Neural cell (in vitro differentiated cells): ENCODE results near the gene FRMD4A. TPM values are rescaled to one million over a fixed set of nuclear protein-coding genes. Genes with fewer than 3 reads are reported as not detected.

Experiments
- H2AFZ ChIP-seq: fragments of 200-600, 300-800 bp; sonication (generic), shearing (Covaris generic); 2 replicates; pipeline ENCODE4 v1.6.0; 2014; ENCODE audit warnings: low read depth, mild to moderate bottlenecking, antibody characterized with exemption, low read length, moderate library complexity
- H3F3A ChIP-seq: fragments of 200-600 bp; shearing (Covaris generic); 2 replicates; pipeline ENCODE4 v1.6.1; 2016; ENCODE audit warnings: mild to moderate bottlenecking, moderate library complexity, mixed read lengths, antibody characterized with exemption, low read length; ENCODE audit not compliant: insufficient read depth, poor library complexity, severe bottlenecking
- H3K27ac ChIP-seq: fragments of 200-600, 300-800 bp; sonication (generic), shearing (Covaris generic); 2 replicates; pipeline ENCODE4 v1.5.1; 2014; ENCODE audit warnings: mild to moderate bottlenecking, low read length, moderate library complexity
- H3K27me3 ChIP-seq: fragments of 300-800, 200-600 bp; sonication (generic), shearing (Covaris generic); 2 replicates; pipeline ENCODE4 v1.6.0; 2014; ENCODE audit warnings: mild to moderate bottlenecking, low read depth, low read length, moderate library complexity; ENCODE audit not compliant: insufficient read depth
- H3K36me3 ChIP-seq: fragments of 300-800, 200-600 bp; sonication (generic), shearing (Covaris generic); 2 replicates; pipeline ENCODE4 v1.5.1; 2014; ENCODE audit warnings: mild to moderate bottlenecking, antibody characterized with exemption, low read length, moderate library complexity; ENCODE audit not compliant: insufficient read depth
- H3K4me2 ChIP-seq: fragments of 300-800, 200-600 bp; sonication (generic), shearing (Covaris generic); 2 replicates; pipeline ENCODE4 v1.6.0; 2014; ENCODE audit warnings: mild to moderate bottlenecking, low read length
- H3K4me3 ChIP-seq: fragments of 300-800, 200-600 bp; sonication (generic), shearing (Covaris generic); 2 replicates; pipeline ENCODE4 v1.5.1; 2014; ENCODE audit warnings: mild to moderate bottlenecking, low read length, moderate library complexity
- H3K79me2 ChIP-seq: fragments of 200-600 bp; shearing (Covaris generic); replicated peaks from 2 replicates; pipeline ENCODE4 v1.6.0; 2014; ENCODE audit warnings: mild to moderate bottlenecking, low read length, moderate library complexity; ENCODE audit not compliant: insufficient read depth
- H3K9ac ChIP-seq: fragments of 300-800, 200-600 bp; sonication (generic), shearing (Covaris generic); 2 replicates; pipeline ENCODE4 v1.6.1; 2016; ENCODE audit warnings: mild to moderate bottlenecking, low read length, mixed read lengths
- H3K9me2 ChIP-seq: fragments of 200-600 bp; shearing (Covaris generic); 2 replicates; pipeline ENCODE4 v1.6.1; 2016; ENCODE audit warnings: mild to moderate bottlenecking, low read length, mixed read lengths; ENCODE audit not compliant: insufficient read depth
- H3K9me3 ChIP-seq: fragments of 200-600, 300-800 bp; sonication (generic), shearing (Covaris generic); 2 replicates; pipeline ENCODE4 v1.6.1; 2016; ENCODE audit warnings: mild to moderate bottlenecking, mixed run types, low read length, moderate library complexity, mixed read lengths
- H4K20me1 ChIP-seq: fragments of 200-600 bp; shearing (Covaris generic); 2 replicates; pipeline ENCODE4 v1.6.1; 2016; ENCODE audit warnings: mild to moderate bottlenecking, mixed run types; ENCODE audit not compliant: insufficient read depth
- CTCF ChIP-seq: fragments of 450-650 bp; IDR thresholded peaks from 2 replicates; pipeline ENCODE4 v1.5.1; 2014; ENCODE audit warnings: antibody characterized with exemption, mild to moderate bottlenecking, moderate library complexity; ENCODE audit not compliant: poor library complexity, severe bottlenecking
- EP300 ChIP-seq: fragments of 450-650 bp; conservative IDR thresholded peaks from 2 replicates; pipeline ENCODE4 v1.6.1; 2014; ENCODE audit warnings: antibody characterized with exemption, mild to moderate bottlenecking, moderate library complexity; ENCODE audit not compliant: poor library complexity, severe bottlenecking
- EZH2 ChIP-seq: fragments of 200-600, 300-800 bp; shearing (Covaris generic), sonication (generic); IDR thresholded peaks from 2 replicates; pipeline ENCODE4 v1.6.1; 2014; ENCODE audit warnings: antibody characterized with exemption, low read length, borderline replicate concordance, mild to moderate bottlenecking; ENCODE audit not compliant: insufficient read depth, poor library complexity, severe bottlenecking
- MXI1 ChIP-seq: fragments of 450-650 bp; conservative IDR thresholded peaks from 2 replicates; pipeline ENCODE4 v1.6.1; 2014; ENCODE audit warnings: antibody characterized with exemption, mild to moderate bottlenecking; ENCODE audit not compliant: poor library complexity, severe bottlenecking
- POLR2AphosphoS5 ChIP-seq: IDR thresholded peaks from 2 replicates; pipeline ENCODE4 v1.6.1; 2012
- RAD21 ChIP-seq: fragments of 450-650 bp; conservative IDR thresholded peaks from 2 replicates; pipeline ENCODE4 v1.6.1; 2014; ENCODE audit warnings: antibody characterized with exemption, mild to moderate bottlenecking, moderate library complexity
- REST ChIP-seq: IDR thresholded peaks from 2 replicates; pipeline ENCODE4 v1.6.1; 2012; ENCODE audit warnings: borderline replicate concordance
- SMC3 ChIP-seq: fragments of 450-650 bp; conservative IDR thresholded peaks from 2 replicates; pipeline ENCODE4 v1.6.1; 2014; ENCODE audit warnings: antibody characterized with exemption, mild to moderate bottlenecking, moderate library complexity; ENCODE audit not compliant: poor library complexity
- TAF1 ChIP-seq: IDR thresholded peaks from 2 replicates; pipeline ENCODE4 v1.6.1; 2012; ENCODE audit warnings: low read depth
- polyA plus RNA-seq: library from polyadenylated mRNA; depleted of rRNA; stranded (reverse); fragments of >200 nt; gene quantifications from 2 replicates; pipeline ENCODE4 v1.2.3, GENCODE V29; 2014

FRMD4A gene
- polyA plus RNA-seq, 1 donor from 2014 or later = 36.5 TPM

DNA sequence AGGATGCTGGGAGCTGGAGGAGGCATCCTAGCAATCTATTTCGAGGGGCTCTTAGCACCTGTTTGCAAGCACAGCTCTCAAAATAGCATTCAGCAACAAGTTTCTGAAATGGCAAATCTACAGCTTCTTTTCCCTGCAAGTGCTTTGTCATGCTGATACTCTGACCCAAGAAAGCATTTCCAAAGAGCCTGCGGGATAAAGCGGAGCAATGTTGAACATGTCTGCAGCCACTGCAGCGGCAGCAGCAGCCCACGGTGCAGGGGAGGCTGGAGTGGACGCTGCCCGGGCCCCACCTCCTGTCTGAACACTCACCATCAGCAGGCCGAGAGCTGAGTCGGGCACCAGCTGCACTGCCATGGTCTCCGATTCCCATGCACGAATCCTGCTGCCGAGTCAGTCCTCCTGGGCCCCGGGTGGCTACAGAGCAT is 964 bp downstream of the FRMD4A start:
- no peak overlapping the region for H3K9ac ChIP-seq
- no peak for TF ChIP-seq EP300
- TF ChIP-seq SMC3 = no peak
- TF ChIP-seq TAF1 = no peak
- TF ChIP-seq RAD21 = no peak
- no peak for TF ChIP-seq CTCF
- TF ChIP-seq POLR2AphosphoS5 = no peak
- no peak for TF ChIP-seq EZH2
- TF ChIP-seq MXI1 = no peak
- TF ChIP-seq REST = no peak
- no peaks in the 10 kb centered on the region for H3K9me2 ChIP-seq
- H3K4me2 ChIP-seq = no peak overlapping the region
- H3K36me3 ChIP-seq = no peaks in the 10 kb centered on the region
- no peaks in the 10 kb centered on the region for H3K9me3 ChIP-seq
- H3K27ac ChIP-seq = no peak overlapping the region
- H3K27me3 ChIP-seq = no peaks in the 10 kb centered on the region
- H3K79me2 ChIP-seq = no peaks in the 10 kb centered on the region
- no peak overlapping the region for H2AFZ ChIP-seq
- H3F3A ChIP-seq = no peaks in the 10 kb centered on the region
- no peak overlapping the region for H3K4me3 ChIP-seq
- no peaks in the 10 kb centered on the region for H4K20me1 ChIP-seq

- Histone ChIP-seq H3K36me3 (no peaks in the 10 kb centered on the region), H3K4me3 (no peak overlapping the region), H4K20me1 (no peaks in the 10 kb centered on the region), H3K27ac (no peak overlapping the region), H3K27me3 (no peaks in the 10 kb centered on the region), H3K79me2 (no peaks in the 10 kb centered on the region), H3F3A (no peaks in the 10 kb centered on the region), H3K9me2 (no peaks in the 10 kb centered on the region), H2AFZ (no peak overlapping the region), H3K9me3 (no peaks in the 10 kb centered on the region), H3K4me2 (no peak overlapping the region), H3K9ac (no peak overlapping the region)
- TF ChIP-seq TAF1 = no peak
- TF ChIP-seq CTCF = no peak
- TF ChIP-seq MXI1 = no peak
- no peak for TF ChIP-seq REST
- TF ChIP-seq EP300 = no peak
- no peak for TF ChIP-seq RAD21
- no peak for TF ChIP-seq SMC3
- TF ChIP-seq POLR2AphosphoS5 = no peak
- TF ChIP-seq EZH2 = no peak
Observed at GRCh38 chr10:14328881-14329672, 1.6 kb downstream of the FRMD4A start.
